ENCODE measurements around the gene SZT2.

The SZT2 gene

DNA sequence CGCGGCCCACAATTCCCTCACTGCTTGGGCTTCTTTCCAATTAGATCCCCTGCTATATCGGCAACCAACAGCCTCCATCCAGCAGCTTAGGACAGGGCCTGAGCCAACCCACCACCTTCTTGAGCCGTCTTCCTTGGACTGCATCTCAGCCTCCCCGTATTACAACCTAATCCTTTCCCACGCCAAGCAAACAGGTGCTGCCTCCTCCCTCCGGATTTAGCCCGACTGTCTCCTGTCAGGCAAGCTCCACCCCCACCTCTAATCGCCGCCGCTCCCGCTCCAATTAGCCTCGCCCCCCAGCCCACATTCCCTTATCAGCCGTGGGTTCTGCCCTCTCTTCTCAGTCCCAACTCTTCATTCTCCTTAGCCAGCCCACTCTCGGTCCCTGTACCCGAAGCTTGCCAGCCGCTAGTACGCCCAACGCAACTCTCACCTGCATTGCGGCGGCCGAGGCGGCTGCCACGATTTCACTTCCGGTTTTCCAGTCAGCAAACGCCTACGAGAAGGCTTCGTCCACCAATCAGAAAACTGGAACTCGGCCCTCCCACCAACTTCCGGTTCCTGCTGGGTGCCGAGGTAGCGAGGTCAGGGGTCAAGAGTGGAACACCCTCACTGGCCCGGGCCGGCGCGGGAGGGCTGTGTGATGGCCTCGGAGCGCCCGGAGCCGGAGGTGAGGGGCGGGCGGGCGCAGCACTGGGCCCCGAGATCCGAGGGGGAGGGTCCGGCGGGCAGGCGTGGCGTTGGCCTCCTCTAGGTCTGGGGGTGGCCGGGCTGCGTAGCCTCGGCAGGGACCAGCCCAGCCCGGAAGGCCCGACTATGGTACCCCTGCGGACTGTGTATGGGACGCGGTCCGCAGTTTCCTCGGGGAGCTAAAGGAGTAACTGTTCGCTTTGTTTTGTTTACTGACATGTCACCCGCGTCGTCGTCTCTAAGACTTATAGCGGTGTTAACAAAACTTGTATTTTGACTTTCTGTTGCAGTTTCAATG is at the start of gene SZT2, which contains the start of gene MED8:
Gene SZT2 (plus strand): TSS at position 574 of the 988 bp plus-strand sequence. CDS start 70 bp downstream, at position 644.
Gene MED8 (minus strand): TSS at position 475 of the 988 bp plus-strand sequence. CDS start 36 bp downstream, at position 439.
- DNase-seq (ENCODE audit: low read depth in 4 of 4, low spot score in 1 of 4) = peak; percentile 81 to 91 (median 84)

DNA sequence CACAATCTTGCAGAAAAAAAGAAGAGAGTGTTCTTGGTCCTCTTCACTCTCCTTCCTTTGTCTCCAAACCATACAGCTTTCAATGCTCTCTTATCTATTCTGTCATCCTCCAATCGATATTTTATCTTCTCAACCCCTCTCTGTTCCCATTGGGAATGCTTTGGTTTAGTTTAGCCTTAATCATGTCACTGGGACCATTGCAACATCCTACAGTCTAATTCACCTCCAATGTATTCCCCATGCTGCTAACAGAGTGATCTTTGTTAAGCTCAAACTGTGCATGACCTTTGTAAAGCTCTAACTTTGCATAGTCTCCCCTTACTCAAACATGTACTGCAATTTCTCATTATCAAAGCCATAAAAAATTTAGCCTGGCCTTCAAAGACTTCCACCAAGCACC is 49.1 kb upstream of the SZT2 start:
- DNase-seq (ENCODE audit: low read depth in 4 of 4, low spot score in 1 of 4) = no peak

DNA sequence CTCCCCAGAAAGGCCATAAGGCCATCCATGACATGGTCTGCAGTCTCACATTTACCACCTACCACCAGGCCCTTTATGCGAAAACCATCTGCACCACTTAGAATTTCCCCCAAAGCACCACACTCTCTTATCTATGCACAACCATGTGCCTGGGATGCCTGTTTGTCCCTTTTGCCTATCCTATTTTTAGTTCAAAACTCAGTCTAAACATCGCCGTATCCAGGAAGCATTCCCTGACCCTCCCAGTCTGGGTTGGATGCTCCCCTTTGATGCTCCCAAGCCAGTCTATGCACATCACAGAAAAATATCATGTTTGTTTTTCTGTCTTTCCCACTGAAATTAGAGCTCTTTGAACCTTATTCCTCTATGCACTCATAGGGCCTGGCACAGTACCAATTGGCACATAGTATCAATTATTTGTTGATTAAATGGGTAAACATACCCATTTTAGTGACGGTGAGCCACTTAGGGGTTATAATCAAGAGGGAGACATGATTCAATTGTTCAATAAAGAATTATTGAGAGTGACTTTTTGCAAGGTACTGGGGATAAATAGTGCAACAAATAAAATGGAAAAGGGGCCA is 45.3 kb upstream of the SZT2 start:
- DNase-seq (ENCODE audit: low read depth in 4 of 4, low spot score in 1 of 4) = no peak

DNA sequence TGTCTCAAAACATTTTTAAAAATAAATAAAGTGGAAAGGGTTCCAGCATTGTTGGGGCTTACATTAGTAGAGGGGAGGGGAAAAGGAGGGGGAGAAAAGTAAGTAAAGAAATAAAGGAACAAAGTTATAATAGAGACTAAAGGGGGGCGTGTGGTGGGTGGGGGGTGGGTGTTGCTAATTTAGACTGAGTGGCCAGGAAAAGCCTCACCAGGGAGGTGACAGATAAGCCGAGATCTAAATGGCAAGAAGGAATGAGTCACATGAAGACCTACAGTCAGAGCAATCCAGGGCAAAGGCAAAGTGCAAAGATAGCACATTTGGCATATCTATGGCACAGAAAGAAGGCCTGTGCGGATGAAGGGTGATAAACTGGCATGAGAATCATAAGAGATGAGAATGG is 44.6 kb upstream of the SZT2 start:
- DNase-seq (ENCODE audit: low read depth in 4 of 4, low spot score in 1 of 4) = no peak

DNA sequence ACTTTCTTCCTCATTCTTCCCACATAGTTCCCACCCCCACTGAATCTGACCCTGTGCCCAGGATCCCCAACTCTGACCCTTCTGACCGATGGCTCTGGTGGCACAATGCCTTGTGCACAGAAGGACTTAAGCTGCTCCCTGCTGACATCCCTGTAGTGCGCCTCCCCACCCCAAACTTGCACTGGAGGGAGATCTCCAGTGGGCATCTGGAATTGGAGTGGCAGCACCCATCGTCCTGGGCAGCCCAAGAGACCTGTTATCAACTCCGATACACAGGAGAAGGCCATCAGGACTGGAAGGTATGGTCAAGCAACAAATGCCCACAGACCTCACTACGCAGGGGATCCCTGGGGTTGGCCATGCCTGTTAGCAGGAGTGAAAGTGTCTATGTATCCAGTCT is 43.1 kb upstream of the SZT2 start:
- DNase-seq (ENCODE audit: low read depth in 4 of 4, low spot score in 1 of 4) = no peak

DNA sequence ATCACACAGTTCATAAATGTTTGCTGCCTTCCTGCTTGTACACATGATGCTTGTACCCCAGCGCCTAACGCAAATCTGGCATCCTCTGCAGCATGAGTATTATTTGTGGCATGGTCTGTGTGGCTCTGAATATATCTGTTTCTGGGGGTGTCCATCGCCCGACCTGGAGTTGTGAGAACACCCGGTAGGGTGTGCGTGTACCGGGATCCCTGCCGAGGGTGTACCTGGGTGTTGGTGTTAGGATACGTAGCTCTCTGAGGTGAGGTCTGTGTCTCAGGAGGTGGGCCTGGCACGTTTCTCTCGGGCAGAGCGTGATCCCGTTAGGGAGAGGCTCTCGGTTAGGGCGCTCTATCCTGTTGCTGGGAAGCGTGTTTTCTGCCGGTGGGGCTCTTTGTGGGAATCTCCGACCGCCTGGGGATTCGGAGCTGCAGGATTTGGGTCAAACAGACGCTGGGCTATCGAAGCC is 41.3 kb upstream of the SZT2 start:
- no peak for DNase-seq (ENCODE audit: low read depth in 4 of 4, low spot score in 1 of 4)

DNA sequence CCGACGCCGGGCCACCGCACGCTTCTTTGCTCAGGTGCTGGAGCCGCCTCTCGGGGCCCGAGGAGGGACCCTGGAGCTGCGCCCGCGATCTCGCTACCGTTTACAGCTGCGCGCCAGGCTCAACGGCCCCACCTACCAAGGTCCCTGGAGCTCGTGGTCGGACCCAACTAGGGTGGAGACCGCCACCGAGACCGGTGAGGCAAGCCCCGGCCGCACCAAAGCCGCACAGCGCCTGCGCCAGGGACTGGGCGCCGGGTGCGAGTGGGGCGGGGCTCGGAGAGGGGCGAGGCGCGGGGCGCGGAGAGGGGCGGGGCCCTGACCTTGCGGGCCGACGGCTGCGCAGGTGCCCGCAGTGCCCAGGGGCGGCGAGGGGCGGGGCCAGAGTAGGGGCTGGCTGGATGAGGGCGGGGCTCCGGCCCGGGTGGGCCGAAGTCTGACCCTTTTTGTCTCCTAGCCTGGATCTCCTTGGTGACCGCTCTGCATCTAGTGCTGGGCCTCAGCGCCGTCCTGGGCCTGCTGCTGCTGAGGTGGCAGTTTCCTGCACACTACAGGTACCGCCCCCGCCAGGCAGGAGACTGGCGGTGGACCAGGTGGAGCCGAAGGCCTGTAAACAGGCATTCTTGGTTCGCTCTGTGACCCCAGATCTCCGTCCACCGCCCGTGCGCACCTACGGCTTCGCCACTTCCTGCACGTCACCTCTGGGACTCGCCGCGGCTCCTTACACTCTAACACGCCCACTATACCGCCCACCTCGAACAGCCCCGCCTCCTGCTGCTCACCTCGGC is 40.7 kb upstream of the SZT2 start:
- peak in 1 of 4 experiments; percentile 36 for DNase-seq (ENCODE audit: low read depth in 4 of 4, low spot score in 1 of 4)

DNA sequence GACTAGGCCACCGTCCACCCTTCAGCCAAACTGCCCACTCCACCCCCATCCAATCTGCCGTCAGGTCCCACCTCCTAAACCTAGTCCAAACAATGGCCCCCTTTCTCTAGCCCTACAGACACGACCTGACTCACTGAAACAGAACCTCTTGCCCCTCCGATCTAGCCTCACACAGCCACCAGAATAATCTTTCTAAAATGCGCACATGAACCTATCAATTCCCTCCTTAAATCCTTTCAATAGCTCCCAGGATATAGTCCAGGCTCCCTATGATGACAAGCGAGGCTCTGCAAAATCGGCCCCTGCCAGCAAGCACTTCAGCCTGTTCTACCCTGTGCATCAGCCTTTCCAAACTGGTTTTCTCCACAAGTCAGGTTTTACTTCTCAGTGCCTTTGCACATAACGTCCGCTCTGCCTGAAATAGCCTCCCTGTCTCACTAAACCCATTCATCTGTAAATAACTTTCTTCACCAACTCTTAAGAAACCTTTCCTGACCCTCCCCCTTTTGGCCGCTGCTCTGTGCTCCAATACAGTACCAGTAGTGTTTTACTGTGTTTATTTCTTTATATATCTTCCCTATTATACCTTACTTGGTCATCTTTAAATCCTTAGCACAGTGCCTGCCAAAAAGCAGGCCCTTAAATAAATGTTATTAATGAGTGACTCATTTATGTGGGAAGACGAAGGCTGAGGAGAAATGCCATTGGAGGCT is 39.9 kb upstream of the SZT2 start:
- no peak for DNase-seq (ENCODE audit: low read depth in 4 of 4, low spot score in 1 of 4)

DNA sequence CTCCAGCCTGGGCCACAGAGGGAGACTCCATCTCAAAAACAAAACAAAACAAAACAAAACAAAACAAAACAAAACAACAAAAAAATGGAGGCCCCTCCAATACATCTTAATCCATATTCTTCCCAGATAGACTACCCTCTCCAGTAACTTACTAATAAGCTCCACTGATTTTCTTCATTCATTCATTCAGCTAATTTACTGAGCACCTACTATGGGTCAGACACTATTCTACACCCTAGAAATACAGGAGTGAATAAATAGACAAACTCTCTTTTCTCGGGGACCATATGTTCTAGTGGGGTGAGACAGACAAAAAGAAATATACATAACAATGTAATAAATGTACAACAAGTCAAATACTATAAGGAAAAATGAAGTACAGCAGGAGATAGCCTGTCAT is 38.7 kb upstream of the SZT2 start:
- no peak for DNase-seq (ENCODE audit: low read depth in 4 of 4, low spot score in 1 of 4)

DNA sequence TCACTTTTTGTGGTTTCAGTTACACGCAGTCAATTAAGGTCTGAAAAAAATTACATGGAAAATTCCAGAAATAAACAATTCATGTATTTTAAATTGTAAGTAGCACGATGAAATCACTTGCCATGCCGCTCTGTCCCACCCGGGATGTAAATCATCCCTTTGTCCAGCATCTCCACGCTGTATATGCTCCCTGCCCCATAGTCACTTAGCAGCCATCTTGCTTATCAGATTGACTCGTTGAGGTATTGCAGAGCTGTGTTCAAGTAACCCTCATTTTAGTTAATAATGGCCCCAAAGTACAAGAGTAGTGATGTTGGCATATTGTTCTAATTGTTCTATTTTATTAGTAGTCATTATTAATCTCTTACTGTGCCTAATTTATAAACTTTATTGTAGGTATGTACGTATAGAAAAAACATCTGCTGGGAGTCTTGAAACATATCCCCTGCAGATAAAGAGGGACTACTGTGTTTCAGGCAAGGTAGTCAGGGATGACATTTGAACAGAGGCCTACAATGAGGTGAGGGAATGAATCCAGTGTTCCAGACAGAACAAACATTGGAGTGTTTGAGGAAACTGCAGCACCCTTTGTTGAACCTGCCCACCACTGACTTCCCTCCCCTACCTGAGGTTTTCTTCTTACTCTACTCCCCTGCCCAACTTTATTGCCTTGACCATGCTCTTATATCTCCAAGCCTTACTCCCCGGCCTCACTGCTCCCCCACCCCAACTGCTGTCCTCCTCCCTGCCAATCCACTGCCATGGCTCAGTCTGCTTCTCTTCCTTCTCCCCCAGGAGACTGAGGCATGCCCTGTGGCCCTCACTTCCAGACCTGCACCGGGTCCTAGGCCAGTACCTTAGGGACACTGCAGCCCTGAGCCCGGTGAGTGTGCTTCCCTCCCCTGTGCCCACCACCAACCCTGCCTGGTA is 38.0 kb upstream of the SZT2 start:
- no peak for DNase-seq (ENCODE audit: low read depth in 4 of 4, low spot score in 1 of 4)

DNA sequence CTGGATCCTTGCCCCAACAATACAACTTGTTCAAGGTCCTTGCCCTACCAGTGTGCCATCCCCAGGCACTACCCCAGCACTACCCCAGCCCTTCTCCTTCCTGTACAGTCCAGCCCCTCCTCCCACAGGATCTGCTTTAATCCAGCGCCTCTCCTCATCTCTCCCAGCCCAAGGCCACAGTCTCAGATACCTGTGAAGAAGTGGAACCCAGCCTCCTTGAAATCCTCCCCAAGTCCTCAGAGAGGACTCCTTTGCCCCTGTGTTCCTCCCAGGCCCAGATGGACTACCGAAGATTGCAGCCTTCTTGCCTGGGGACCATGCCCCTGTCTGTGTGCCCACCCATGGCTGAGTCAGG is 37.4 kb upstream of the SZT2 start:
- DNase-seq (ENCODE audit: low read depth in 4 of 4, low spot score in 1 of 4) = no peak

DNA sequence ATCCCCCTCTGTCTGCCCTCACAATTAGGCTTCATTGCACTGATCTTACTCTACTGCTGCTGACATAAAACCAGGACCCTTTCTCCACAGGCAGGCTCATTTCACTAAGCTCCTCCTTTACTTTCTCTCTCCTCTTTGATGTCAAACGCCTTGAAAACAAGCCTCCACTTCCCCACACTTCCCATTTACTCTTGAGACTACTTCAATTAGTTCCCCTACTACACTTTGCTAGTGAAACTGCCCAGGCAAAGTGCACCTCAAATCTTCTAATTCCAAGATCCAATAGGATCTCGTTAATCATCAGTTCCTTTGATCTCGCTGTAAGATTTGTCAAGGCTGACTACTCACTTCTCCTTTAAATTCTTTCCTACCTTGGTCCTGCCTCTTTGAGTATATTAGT is 36.8 kb upstream of the SZT2 start:
- no peak for DNase-seq (ENCODE audit: low read depth in 4 of 4, low spot score in 1 of 4)

DNA sequence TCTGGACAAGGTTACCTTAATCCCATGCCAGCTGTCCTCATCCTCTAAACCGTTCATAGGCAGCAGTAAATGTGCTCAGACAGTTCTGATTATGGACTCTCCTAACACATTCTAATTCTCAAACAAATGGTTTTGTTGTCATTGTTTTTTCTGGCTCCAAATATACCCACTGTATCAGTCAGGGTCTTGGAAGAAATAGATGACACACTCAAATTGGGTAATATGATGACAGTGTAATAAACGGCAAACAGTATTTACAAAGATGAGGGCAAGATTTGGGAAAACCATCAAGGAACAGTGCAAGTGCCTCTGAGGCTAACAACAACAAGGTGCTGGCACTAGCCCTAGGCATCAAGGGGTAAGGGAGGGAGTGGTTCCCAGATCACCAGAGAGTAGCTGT is 35.2 kb upstream of the SZT2 start:
- no peak for DNase-seq (ENCODE audit: low read depth in 4 of 4, low spot score in 1 of 4)

DNA sequence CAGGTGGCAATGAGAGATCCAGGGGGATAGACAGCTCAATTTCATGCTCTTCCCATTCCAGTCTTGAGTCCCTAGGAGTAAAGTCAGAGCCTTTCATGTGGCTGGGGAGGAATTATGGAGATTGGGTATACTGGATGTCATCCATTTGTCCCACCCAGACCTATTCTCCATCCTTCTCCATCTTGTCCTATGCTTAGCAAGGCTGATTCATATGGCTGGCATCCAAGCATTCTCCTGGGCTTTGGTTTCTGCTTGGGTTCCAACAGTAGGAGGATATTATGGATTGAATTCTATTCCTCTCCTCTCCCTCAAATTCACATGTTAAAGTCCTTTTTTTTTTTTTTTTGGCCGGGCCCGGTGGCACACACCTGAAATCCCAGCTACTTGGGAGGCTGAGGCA is 34.8 kb upstream of the SZT2 start:
- no peak for DNase-seq (ENCODE audit: low read depth in 4 of 4, low spot score in 1 of 4)

DNA sequence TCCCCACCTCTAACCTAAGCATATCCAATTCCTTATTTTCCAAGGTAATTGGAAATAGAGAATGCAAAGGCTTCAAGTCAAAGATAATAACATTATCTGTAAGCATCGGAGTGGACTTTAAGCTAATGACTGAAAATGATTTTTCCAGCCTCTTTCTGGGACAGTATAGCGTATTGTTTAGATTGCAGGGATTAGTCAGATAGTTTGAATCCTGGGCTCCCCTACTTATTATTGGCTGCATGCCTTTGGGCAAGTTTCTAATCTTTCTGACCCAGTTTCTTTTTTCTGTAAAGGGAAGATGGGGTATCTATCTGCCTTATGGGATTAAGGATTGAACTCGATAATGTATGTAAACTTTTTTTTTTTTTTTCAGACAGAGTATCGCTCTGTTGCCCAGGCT is 32.4 kb upstream of the SZT2 start:
- no peak for DNase-seq (ENCODE audit: low read depth in 4 of 4, low spot score in 1 of 4)

DNA sequence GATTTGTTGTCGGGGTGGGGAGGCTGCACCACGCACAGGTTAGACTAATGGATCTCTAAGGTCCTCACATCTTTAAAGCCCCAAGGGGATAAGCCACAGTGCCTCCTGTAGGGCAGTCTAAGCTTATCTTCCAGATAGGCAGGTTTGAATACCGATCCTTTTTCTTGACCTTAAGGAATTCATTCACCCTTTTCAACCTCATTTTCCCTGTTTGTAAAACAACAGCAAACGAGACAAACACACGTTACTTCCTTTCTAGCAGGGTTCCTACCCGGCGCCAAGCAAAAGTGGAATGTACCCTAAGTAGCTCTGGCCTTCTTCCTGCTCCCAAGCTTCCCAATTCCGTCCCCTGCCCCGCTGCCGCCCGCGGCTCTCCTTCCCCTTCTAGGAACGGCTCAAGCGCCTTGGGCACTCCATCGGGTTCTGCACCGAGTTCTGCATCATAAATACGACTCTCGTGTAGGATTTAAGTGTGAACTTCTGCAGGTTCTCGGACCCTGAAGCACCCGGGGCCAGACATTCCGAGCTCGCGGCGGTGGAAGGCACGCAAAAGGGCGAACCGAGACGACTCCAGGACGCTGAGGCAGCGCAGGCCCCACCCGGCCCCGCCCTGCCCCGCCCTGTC is 31.5 kb upstream of the SZT2 start:
- no peak for DNase-seq (ENCODE audit: low read depth in 4 of 4, low spot score in 1 of 4)

DNA sequence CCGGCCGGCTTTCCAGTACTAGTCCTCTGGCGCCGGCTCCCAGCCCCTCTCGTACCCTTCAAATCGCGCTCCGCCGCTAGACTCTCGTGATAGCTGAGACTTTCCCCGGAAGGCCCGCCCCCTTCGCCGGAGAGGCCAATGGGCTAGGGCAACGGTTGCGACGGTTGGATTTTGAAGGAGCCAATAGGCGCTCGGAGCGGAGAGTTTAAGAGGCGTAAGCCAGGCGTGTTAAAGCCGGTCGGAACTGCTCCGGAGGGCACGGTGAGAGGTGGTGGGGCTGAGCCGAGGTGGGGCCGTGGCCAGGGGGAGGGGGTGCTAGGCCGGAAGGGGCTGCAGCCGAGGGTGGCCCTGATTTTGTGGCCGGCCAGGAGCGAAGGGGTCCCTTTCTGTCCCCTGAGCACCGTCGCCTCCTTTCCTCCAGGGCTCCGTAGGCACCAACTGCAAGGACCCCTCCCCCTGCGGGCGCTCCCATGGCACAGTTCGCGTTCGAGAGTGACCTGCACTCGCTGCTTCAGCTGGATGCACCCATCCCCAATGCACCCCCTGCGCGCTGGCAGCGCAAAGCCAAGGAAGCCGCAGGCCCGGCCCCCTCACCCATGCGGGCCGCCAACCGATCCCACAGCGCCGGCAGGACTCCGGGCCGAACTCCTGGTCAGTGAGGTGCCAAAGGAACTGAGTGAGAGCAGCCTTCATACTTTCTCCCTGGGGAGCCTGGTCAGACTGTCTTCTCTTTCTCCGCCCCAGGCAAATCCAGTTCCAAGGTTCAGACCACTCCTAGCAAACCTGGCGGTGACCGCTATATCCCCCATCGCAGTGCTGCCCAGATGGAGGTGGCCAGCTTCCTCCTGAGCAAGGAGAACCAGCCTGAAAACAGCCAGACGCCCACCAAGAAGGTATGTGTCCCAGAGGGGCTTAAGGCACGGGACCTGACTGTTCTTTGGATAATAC is 30.7 kb upstream of the SZT2 start, which contains the start of gene CDC20:
Gene CDC20 (plus strand): TSS at position 236 of the 948 bp plus-strand sequence. CDS start 235 bp downstream, at position 471.
- DNase-seq (ENCODE audit: low read depth in 4 of 4, low spot score in 1 of 4) = peak; percentile 95 to 99 (median 98)

DNA sequence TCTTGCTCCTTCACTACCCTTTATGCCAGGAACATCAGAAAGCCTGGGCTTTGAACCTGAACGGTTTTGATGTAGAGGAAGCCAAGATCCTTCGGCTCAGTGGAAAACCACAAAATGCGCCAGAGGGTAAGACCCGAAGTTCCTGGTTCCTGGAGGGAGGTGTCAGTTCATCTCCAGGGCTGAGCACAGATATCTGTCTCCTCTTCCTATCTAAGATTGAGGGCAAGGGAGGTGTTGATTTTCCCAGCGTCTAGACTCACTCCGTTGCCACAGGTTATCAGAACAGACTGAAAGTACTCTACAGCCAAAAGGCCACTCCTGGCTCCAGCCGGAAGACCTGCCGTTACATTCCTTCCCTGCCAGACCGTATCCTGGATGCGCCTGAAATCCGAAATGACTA is 30.0 kb upstream of the SZT2 start:
- no peak for DNase-seq (ENCODE audit: low read depth in 4 of 4, low spot score in 1 of 4)

Data from stimulated activated CD4-positive, alpha-beta T cell treated with anti-CD3 and anti-CD28 coated beads, Interleukin-1b, Interleukin-23, amount 100 ng/mL, for 24 hours (primary cell).